A549 (cell line): ENCODE measurements around the gene CEMIP2. TPM values are rescaled to one million over a fixed set of nuclear protein-coding genes. Genes with fewer than 3 reads are reported as not detected.

Experiments
- ATAC-seq, 2 experiments: fragments of 200-7000 bp in 1 of 2; fragments of >200 bp in 1 of 2; cut with Nextera tagmentation in 1 of 2; cut with Tn5 transposase in 1 of 2; 3 replicates each; pipeline versions ENCODE4 v1.8.0 to v1.9.1; 2018 to 2020; ENCODE audit warnings: mild to moderate bottlenecking in 1 of 2, moderate library complexity in 1 of 2
- CTCF ChIA-PET: fragments of 300-600 bp; sonication (Branson Sonifier 250); formaldehyde crosslinking; extraction: SDS; loops from one replicate; lab custom pipeline; 2021; ENCODE audit warnings: antibody characterized with exemption, inconsistent platforms; lab: Yijun Ruan, JAX
- POLR2A ChIA-PET: fragments of 350-600 bp; formaldehyde crosslinking; extraction: SDS; loops from one replicate; lab custom pipeline; 2021; ENCODE audit warnings: antibody characterized with exemption, inconsistent platforms; lab: Yijun Ruan, JAX
- DNase-seq, 2 experiments: peaks; one replicate each; pipeline versions ENCODE4 v3.0.0 to v3.0.0-alpha.2; 2011 to 2016; ENCODE audit warnings: low read depth in 1 of 2, low spot score in 1 of 2
- FAIRE-seq: peaks from 2 replicates; lab custom pipeline; 2011; peaks lifted over from hg19 to GRCh38; lab: Jason Lieb, UNC
- H3K27ac ChIP-seq, 2 experiments: fragments of >200 bp; sonication (Bioruptor Twin); formaldehyde crosslinking; 3 replicates each; pipeline ENCODE4 v1.5.1; 2016 to 2017
- H3K4me1 ChIP-seq: fragments of >200 bp; sonication (Bioruptor Twin); formaldehyde crosslinking; 3 replicates; pipeline ENCODE4 v1.6.1; 2016
- H3K4me2 ChIP-seq: fragments of >200 bp; sonication (Bioruptor Twin); formaldehyde crosslinking; 3 replicates; pipeline ENCODE4 v1.6.1; 2016
- H3K4me3 ChIP-seq: fragments of >200 bp; sonication (Bioruptor Twin); formaldehyde crosslinking; 3 replicates; pipeline ENCODE4 v1.5.1; 2016
- H3K9me3 ChIP-seq: fragments of >200 bp; sonication (Bioruptor Twin); formaldehyde crosslinking; 3 replicates; pipeline ENCODE4 v1.6.1; 2016
- CBX8 ChIP-seq: fragments of 200-600 bp; sonication (generic); IDR thresholded peaks from 2 replicates; pipeline ENCODE4 v1.6.1; 2016
- EHF ChIP-seq: fragments of 250-450 bp; sonication (Bioruptor Pico); IDR thresholded peaks from 2 replicates; pipeline ENCODE4 v1.5.0; 2020; ENCODE audit warnings: mild to moderate bottlenecking
- HDAC2 ChIP-seq: fragments of 200-600 bp; sonication (generic); IDR thresholded peaks from 2 replicates; pipeline ENCODE4 v1.6.1; 2016
- HES2 ChIP-seq: fragments of >200 bp; sonication (Bioruptor Twin); formaldehyde crosslinking; IDR thresholded peaks from 2 replicates; pipeline ENCODE4 v1.6.1; 2016
- HEYL ChIP-seq: fragments of 250-450 bp; sonication (Bioruptor Pico); IDR thresholded peaks from 2 replicates; pipeline ENCODE4 v1.8.0; 2021; ENCODE audit warnings: mild to moderate bottlenecking, moderate library complexity
- HOXB13 ChIP-seq: fragments of 250-450 bp; sonication (Bioruptor Pico); IDR thresholded peaks from 2 replicates; pipeline ENCODE4 v1.5.0; 2020; ENCODE audit warnings: low read depth, mild to moderate bottlenecking, moderate library complexity
- HOXB5 ChIP-seq: fragments of 250-450 bp; sonication (Bioruptor Pico); IDR thresholded peaks from 2 replicates; pipeline ENCODE4 v1.5.0; 2020; ENCODE audit warnings: mild to moderate bottlenecking, moderate library complexity
- JUN ChIP-seq, 2 experiments: fragments of >200 bp; sonication (Bioruptor Twin); formaldehyde crosslinking; IDR thresholded peaks; 2 replicates in 1 of 2; 3 replicates in 1 of 2; pipeline ENCODE4 v1.6.1; 2016 to 2017
- KDM1A ChIP-seq: fragments of 200-600 bp; sonication (generic); IDR thresholded peaks from 2 replicates; pipeline ENCODE4 v1.6.1; 2016; ENCODE audit warnings: low read depth, mild to moderate bottlenecking
- KDM5A ChIP-seq: fragments of 200-600 bp; sonication (generic); IDR thresholded peaks from 2 replicates; pipeline ENCODE4 v1.6.1; 2016; ENCODE audit warnings: antibody characterized with exemption, mild to moderate bottlenecking
- MYC ChIP-seq: IDR thresholded peaks from 2 replicates; pipeline ENCODE4 v1.6.1; 2012; ENCODE audit warnings: mild to moderate bottlenecking, inconsistent platforms, low read length, improper control_type of control experiment, borderline replicate concordance
- NPAS2 ChIP-seq: fragments of 250-450 bp; sonication (Bioruptor Pico); IDR thresholded peaks from 2 replicates; pipeline ENCODE4 v1.8.0; 2022; ENCODE audit warnings: mild to moderate bottlenecking, moderate library complexity, borderline replicate concordance
- NR3C1 ChIP-seq: fragments of >200 bp; sonication (Bioruptor Twin); formaldehyde crosslinking; IDR thresholded peaks from 3 replicates; pipeline ENCODE4 v1.6.1; 2017
- POLR2A ChIP-seq: IDR thresholded peaks from 2 replicates; pipeline ENCODE4 v1.6.1; 2012; ENCODE audit warnings: mild to moderate bottlenecking, low read length
- RAD21 ChIP-seq, 2 experiments: fragments of >200 bp in 1 of 2; sonication (Bioruptor Twin) in 1 of 2; formaldehyde crosslinking in 1 of 2; IDR thresholded peaks in 1 of 2; conservative IDR thresholded peaks in 1 of 2; 2 replicates in 1 of 2; 3 replicates in 1 of 2; pipeline ENCODE4 v1.6.1; 2012 to 2018; ENCODE audit warnings: inconsistent platforms in 1 of 2
- RNF2 ChIP-seq: fragments of 200-600 bp; sonication (generic); IDR thresholded peaks from 2 replicates; pipeline ENCODE4 v1.6.1; 2016; ENCODE audit warnings: low read depth, mild to moderate bottlenecking, antibody characterized with exemption, moderate library complexity, borderline replicate concordance
- SREBF2 ChIP-seq: fragments of 450-650 bp; IDR thresholded peaks from 2 replicates; pipeline ENCODE4 v1.6.1; 2014; ENCODE audit warnings: mild to moderate bottlenecking, moderate library complexity
- TFCP2L1 ChIP-seq: fragments of 250-450 bp; sonication (Bioruptor Pico); IDR thresholded peaks from 2 replicates; pipeline ENCODE4 v1.5.0; 2021; ENCODE audit warnings: mild to moderate bottlenecking
- ZNF302 ChIP-seq: fragments of 250-450 bp; sonication (Bioruptor Pico); IDR thresholded peaks from 2 replicates; pipeline ENCODE4 v1.9.0; 2021; ENCODE audit warnings: inconsistent platforms, mild to moderate bottlenecking, moderate library complexity
- ZSCAN20 ChIP-seq: fragments of 250-450 bp; sonication (Bioruptor Pico); IDR thresholded peaks from 2 replicates; pipeline ENCODE4 v1.8.0; 2022; ENCODE audit warnings: mild to moderate bottlenecking, moderate library complexity
- WGBS: methylation state at CpG from one replicate; pipeline ENCODE4 v1.1.6; 2017; ENCODE audit errors: missing lambda C conversion rate; 5-methylcytosine and 5-hydroxymethylcytosine counted together
- polyA plus RNA-seq, 4 experiments: library from polyadenylated mRNA; depleted of rRNA in 3 of 4; stranded (reverse); fragments of >200 nt; fragmentation: RNase III in 1 of 4; extraction: RNeasy Plus Mini Kit Qiagen cat#74134 plus additional on column Dnase treatment in 1 of 4; gene quantifications; 2 replicates in 3 of 4; 3 replicates in 1 of 4; pipeline ENCODE4 v1.2.3, GENCODE V29; 2011 to 2017
- TF ChIP-seq, protein P1 (sequence below): fragments of 250-450 bp; sonication (Bioruptor Pico); IDR thresholded peaks from 2 replicates; pipeline ENCODE4 v1.5.0; 2021; ENCODE audit warnings: mild to moderate bottlenecking, moderate library complexity, borderline replicate concordance
- TF ChIP-seq, protein P2 (sequence below): IDR thresholded peaks from 2 replicates; pipeline ENCODE4 v1.6.1; 2012
- TF ChIP-seq, protein P3 (sequence below): fragments of 200-600 bp; sonication (generic); IDR thresholded peaks from 2 replicates; pipeline ENCODE4 v1.6.1; 2016; ENCODE audit warnings: antibody characterized with exemption, mild to moderate bottlenecking, moderate library complexity
- TF ChIP-seq, protein P4 (sequence below): fragments of >200 bp; sonication (Bioruptor Twin); formaldehyde crosslinking; IDR thresholded peaks from 3 replicates; pipeline ENCODE4 v1.6.1; 2016

CEMIP2 gene
- polyA plus RNA-seq, 2 of the 4 experiments (the other 2 are of a cell fraction), result 146 to 161 TPM

DNA sequence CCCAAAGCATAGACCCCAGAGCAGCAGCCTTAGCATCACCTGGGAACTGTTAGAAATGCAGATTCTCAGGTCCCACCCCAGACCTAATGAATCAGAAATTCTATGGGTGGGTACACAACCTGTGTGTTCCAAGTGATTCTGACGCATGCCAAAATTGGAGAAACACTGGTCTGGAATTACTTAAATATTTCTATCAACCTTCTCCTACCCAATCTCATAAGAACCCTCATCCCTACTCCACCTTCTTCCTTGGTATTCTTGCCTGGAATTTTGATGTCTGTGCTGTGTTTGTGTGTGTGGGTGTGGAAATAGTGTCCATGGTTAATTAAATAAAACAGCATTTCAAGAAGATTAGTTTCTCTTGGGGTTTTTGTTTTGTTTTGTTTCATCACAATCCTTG is 111.8 kb downstream of the CEMIP2 start:
- ChIA-PET POLR2A (no interaction called here), CTCF (no interaction called here)
- Histone ChIP-seq H3K9me3 (no peaks in the 10 kb centered on the region), H3K4me3 (no peak overlapping the region), H3K4me1 (peaks cover 9% of the 10 kb centered on the region; the same call in 1 of the 3 replicates), H3K27ac (no peak overlapping the region), H3K4me2 (no peak overlapping the region)
- TF ChIP-seq HEYL (CRISPR knock-in tag) (no peak), CBX8 (no peak), RNF2 (no peak), ZSCAN20 (CRISPR knock-in tag) (no peak), TFCP2L1 (CRISPR knock-in tag) (no peak), EHF (CRISPR knock-in tag) (no peak), RAD21 (conservative IDR thresholded peaks at IDR 0.05 in 1 of 2, IDR thresholded peaks at IDR 0.05 in 1 of 2) (no peak), NPAS2 (no peak)
- TF ChIP-seq, protein P1, sequence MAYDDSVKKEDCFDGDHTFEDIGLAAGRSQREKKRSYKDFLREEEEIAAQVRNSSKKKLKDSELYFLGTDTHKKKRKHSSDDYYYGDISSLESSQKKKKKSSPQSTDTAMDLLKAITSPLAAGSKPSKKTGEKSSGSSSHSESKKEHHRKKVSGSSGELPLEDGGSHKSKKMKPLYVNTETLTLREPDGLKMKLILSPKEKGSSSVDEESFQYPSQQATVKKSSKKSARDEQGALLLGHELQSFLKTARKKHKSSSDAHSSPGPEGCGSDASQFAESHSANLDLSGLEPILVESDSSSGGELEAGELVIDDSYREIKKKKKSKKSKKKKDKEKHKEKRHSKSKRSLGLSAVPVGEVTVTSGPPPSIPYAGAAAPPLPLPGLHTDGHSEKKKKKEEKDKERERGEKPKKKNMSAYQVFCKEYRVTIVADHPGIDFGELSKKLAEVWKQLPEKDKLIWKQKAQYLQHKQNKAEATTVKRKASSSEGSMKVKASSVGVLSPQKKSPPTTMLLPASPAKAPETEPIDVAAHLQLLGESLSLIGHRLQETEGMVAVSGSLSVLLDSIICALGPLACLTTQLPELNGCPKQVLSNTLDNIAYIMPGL (CRISPR knock-in tag), result no peak
- TF ChIP-seq, protein P2, sequence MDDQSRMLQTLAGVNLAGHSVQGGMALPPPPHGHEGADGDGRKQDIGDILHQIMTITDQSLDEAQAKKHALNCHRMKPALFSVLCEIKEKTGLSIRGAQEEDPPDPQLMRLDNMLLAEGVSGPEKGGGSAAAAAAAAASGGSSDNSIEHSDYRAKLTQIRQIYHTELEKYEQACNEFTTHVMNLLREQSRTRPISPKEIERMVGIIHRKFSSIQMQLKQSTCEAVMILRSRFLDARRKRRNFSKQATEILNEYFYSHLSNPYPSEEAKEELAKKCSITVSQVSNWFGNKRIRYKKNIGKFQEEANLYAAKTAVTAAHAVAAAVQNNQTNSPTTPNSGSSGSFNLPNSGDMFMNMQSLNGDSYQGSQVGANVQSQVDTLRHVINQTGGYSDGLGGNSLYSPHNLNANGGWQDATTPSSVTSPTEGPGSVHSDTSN, result no peak
- TF ChIP-seq, protein P3, sequence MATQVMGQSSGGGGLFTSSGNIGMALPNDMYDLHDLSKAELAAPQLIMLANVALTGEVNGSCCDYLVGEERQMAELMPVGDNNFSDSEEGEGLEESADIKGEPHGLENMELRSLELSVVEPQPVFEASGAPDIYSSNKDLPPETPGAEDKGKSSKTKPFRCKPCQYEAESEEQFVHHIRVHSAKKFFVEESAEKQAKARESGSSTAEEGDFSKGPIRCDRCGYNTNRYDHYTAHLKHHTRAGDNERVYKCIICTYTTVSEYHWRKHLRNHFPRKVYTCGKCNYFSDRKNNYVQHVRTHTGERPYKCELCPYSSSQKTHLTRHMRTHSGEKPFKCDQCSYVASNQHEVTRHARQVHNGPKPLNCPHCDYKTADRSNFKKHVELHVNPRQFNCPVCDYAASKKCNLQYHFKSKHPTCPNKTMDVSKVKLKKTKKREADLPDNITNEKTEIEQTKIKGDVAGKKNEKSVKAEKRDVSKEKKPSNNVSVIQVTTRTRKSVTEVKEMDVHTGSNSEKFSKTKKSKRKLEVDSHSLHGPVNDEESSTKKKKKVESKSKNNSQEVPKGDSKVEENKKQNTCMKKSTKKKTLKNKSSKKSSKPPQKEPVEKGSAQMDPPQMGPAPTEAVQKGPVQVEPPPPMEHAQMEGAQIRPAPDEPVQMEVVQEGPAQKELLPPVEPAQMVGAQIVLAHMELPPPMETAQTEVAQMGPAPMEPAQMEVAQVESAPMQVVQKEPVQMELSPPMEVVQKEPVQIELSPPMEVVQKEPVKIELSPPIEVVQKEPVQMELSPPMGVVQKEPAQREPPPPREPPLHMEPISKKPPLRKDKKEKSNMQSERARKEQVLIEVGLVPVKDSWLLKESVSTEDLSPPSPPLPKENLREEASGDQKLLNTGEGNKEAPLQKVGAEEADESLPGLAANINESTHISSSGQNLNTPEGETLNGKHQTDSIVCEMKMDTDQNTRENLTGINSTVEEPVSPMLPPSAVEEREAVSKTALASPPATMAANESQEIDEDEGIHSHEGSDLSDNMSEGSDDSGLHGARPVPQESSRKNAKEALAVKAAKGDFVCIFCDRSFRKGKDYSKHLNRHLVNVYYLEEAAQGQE, result no peak
- DNase-seq (no peak), FAIRE-seq (no peak), ATAC-seq (no peak)
- WGBS, result 100% methylated on average over 1 of the region's 1 CpG

GRCh38 chr9:71655778-71656177 is 112.5 kb downstream of the CEMIP2 start:
- CTCF ChIA-PET, result interaction anchor here (1.1 kb wide), 1 partner anchor 9 kb away, joined by 3 read pairs; no protein-coding TSS in a partner anchor
- TF ChIP-seq POLR2A, result no peak
- no peak overlapping the region for H3K27ac ChIP-seq
- H3K4me3 ChIP-seq, result no peak overlapping the region
- H3K9me3 ChIP-seq, result no peaks in the 10 kb centered on the region
- POLR2A ChIA-PET, result no interaction called here
- H3K4me1 ChIP-seq, result peaks cover 8% of the 10 kb centered on the region; the same call in 1 of the 3 replicates
- no peak for ATAC-seq
- no peak for FAIRE-seq
- no peak overlapping the region for H3K4me2 ChIP-seq
- DNase-seq, result no peak
- WGBS, result 13% methylated on average over 1 of the region's 1 CpG

- no peak for ATAC-seq
- no peak for FAIRE-seq
- POLR2A ChIA-PET, result no interaction called here
These were observed 113.2 kb downstream of the CEMIP2 start for GRCh38 chr9:71655141-71655540.

More at GRCh38 chr9:71655141-71655540, 113.2 kb downstream of the CEMIP2 start:
- 73% methylated on average over 6 of the region's 6 CpGs for WGBS
- TF ChIP-seq ZNF302 (no peak), KDM1A (no peak), HOXB13 (CRISPR knock-in tag) (no peak), NR3C1 (no peak), HES2 (no peak), KDM5A (no peak), JUN (IDR thresholded peaks at IDR 0.05) (no peak), HDAC2 (no peak), MYC (no peak), SREBF2 (no peak), HOXB5 (no peak), NPAS2 (no peak)
- TF ChIP-seq, protein P4, sequence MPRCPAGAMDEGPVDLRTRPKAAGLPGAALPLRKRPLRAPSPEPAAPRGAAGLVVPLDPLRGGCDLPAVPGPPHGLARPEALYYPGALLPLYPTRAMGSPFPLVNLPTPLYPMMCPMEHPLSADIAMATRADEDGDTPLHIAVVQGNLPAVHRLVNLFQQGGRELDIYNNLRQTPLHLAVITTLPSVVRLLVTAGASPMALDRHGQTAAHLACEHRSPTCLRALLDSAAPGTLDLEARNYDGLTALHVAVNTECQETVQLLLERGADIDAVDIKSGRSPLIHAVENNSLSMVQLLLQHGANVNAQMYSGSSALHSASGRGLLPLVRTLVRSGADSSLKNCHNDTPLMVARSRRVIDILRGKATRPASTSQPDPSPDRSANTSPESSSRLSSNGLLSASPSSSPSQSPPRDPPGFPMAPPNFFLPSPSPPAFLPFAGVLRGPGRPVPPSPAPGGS, result no peak
- TF ChIP-seq, protein P1 (CRISPR knock-in tag), result no peak
- no peak overlapping the region for H3K4me2 ChIP-seq
- CTCF ChIA-PET, result interaction anchor here (1.1 kb wide), 1 partner anchor 8 kb away, joined by 3 read pairs; no protein-coding TSS in a partner anchor
- DNase-seq, result no peak
- H3K9me3 ChIP-seq, result no peaks in the 10 kb centered on the region
- no peak overlapping the region for H3K27ac ChIP-seq
- peaks cover 8% of the 10 kb centered on the region; the same call in 1 of the 3 replicates for H3K4me1 ChIP-seq
- H3K4me3 ChIP-seq, result no peak overlapping the region
